Measurements from ENCODE around the gene VPS37D.
A peak's percentile ranks its signal among the peaks of the same experiment; 100 is the strongest.
"Not testable (repeated sequence)": the region's sequence is repeated elsewhere in the genome, so short reads cannot be mapped to it uniquely, and the experiment has no call there.

Gene VPS37D

GRCh38 chr7:73708961-73709549 lies 41.4 kb downstream of the VPS37D start:
- no peak for DNase-seq (ENCODE audit: low read depth)
- no peak overlapping the region for H3K4me3 ChIP-seq (ENCODE audit: low read depth, low read length)
- in situ Hi-C loops (cut with HindIII; ENCODE audit: low sequenced_read_pairs): no loop called here
- TF ChIP-seq, protein P1, sequence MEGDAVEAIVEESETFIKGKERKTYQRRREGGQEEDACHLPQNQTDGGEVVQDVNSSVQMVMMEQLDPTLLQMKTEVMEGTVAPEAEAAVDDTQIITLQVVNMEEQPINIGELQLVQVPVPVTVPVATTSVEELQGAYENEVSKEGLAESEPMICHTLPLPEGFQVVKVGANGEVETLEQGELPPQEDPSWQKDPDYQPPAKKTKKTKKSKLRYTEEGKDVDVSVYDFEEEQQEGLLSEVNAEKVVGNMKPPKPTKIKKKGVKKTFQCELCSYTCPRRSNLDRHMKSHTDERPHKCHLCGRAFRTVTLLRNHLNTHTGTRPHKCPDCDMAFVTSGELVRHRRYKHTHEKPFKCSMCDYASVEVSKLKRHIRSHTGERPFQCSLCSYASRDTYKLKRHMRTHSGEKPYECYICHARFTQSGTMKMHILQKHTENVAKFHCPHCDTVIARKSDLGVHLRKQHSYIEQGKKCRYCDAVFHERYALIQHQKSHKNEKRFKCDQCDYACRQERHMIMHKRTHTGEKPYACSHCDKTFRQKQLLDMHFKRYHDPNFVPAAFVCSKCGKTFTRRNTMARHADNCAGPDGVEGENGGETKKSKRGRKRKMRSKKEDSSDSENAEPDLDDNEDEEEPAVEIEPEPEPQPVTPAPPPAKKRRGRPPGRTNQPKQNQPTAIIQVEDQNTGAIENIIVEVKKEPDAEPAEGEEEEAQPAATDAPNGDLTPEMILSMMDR (IDR thresholded peaks at IDR 0.05; ENCODE audit: low read depth, low read length, missing control alignments): no peak

GRCh38 chr7:73712773-73713172 lies 45.1 kb downstream of the VPS37D start:
- TF ChIP-seq, protein P1 (IDR thresholded peaks at IDR 0.05; ENCODE audit: low read depth, low read length, missing control alignments): no peak
- in situ Hi-C loops (cut with HindIII; ENCODE audit: low sequenced_read_pairs): loop anchor here (5.0 kb wide), 1 partner anchor 40 kb away; no protein-coding TSS in a partner anchor
- no peak for DNase-seq (ENCODE audit: low read depth)
- no peak overlapping the region for H3K4me3 ChIP-seq (ENCODE audit: low read depth, low read length)

DNA sequence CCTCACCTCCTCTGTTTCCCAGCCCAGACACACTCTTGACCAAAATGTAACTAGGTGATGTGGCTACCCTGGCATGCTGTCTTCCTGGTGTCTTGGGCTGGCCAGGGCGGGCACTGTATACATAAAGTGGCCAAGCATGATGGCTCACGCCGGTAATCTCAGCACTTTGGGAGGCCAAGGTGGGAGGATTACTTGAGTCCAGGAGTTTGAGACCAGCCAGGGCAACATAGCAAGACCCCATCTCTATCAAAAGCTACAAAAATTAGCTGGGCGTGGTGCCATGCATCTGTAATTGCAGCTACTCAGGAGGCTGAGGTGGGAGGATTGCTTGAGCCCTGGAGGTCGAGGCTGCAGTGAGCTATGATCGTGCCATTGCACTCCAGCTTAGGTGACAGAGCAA lies 45.7 kb downstream of the VPS37D start:
- DNase-seq (ENCODE audit: low read depth); H3K4me3 ChIP-seq (ENCODE audit: low read depth, low read length): not testable (repeated sequence)
- in situ Hi-C loops (cut with HindIII; ENCODE audit: low sequenced_read_pairs): loop anchor here (5.0 kb wide), 1 partner anchor 41 kb away; no protein-coding TSS in a partner anchor

DNA sequence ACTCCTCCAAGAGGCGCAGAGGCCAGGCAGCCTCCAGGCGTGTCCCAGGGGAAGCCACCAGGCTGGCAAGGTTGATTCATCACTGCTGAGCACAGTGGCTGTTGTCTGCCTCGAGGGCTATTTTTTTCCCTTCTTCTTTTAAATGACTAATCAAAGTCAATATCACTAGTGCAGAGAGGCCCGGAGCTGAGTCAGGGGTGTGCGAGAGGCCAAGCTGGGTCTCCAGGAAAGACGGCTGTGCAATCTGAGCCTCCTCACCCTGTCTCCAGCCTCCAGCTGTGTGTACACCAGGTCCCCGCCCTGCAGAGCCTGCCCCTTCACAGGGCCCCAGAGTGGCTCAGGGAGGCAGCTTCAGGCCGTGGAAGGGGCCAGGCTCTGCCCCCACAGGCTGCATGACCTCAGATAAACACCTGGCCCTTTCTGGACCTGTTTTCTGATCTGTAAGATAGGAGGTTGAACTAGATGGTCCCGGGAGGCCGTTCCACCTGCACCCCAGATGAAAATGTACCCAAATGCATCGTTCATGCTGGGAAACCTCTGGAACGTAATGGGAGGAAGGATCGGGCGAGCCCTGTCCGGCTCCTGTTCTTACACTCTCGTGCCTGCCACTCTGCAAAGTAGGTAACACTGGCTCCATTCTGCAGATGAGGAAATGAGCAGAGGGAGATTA lies 48.2 kb downstream of the VPS37D start:
- H3K4me3 ChIP-seq (ENCODE audit: low read depth, low read length): no peak overlapping the region
- TF ChIP-seq, protein P1 (IDR thresholded peaks at IDR 0.05; ENCODE audit: low read depth, low read length, missing control alignments): no peak
- DNase-seq (ENCODE audit: low read depth): peak; percentile 48
- in situ Hi-C loops (cut with HindIII; ENCODE audit: low sequenced_read_pairs): no loop called here

GRCh38 chr7:73716318-73716890 lies 48.8 kb downstream of the VPS37D start:
- in situ Hi-C loops (cut with HindIII; ENCODE audit: low sequenced_read_pairs): no loop called here
- DNase-seq (ENCODE audit: low read depth): no peak
- TF ChIP-seq, protein P1 (IDR thresholded peaks at IDR 0.05; ENCODE audit: low read depth, low read length, missing control alignments): no peak
- H3K4me3 ChIP-seq (ENCODE audit: low read depth, low read length): peak overlapping the region; percentile 11

GRCh38 chr7:73717025-73717807 lies 49.6 kb downstream of the VPS37D start:
- TF ChIP-seq, protein P1 (IDR thresholded peaks at IDR 0.05; ENCODE audit: low read depth, low read length, missing control alignments): no peak
- DNase-seq (ENCODE audit: low read depth): no peak
- peak overlapping the region; percentile 89 for H3K4me3 ChIP-seq (ENCODE audit: low read depth, low read length)
- in situ Hi-C loops (cut with HindIII; ENCODE audit: low sequenced_read_pairs): no loop called here
